Activated B cell treated with CpG ODN at 0.5 μM for 24 hours (primary cell): ENCODE results near the gene STUB1. TPM values are rescaled to one million over a fixed set of nuclear protein-coding genes. Genes with fewer than 3 reads are reported as not detected.

Experiments
- ATAC-seq: fragments of 200-7000 bp; cut with Tn5 transposase; one replicate; pipeline ENCODE4 v1.10.0; 2021; ENCODE audit warnings: low read depth, mild to moderate bottlenecking, moderate library complexity
- CTCF ChIA-PET: fragments of 350-600 bp; sonication (Branson Sonifier 250); formaldehyde crosslinking; loops from one replicate; lab custom pipeline; 2021; ENCODE audit warnings: antibody characterized with exemption; lab: Charles Lee
- POLR2A ChIA-PET: fragments of 350-600 bp; sonication (Branson Sonifier 250); formaldehyde crosslinking; loops from one replicate; lab custom pipeline; 2021; ENCODE audit warnings: antibody characterized with exemption; lab: Charles Lee
- DNase-seq: peaks from one replicate; pipeline ENCODE4 v3.0.0; 2022
- H3K27ac Mint-ChIP-seq: one replicate; pipeline ENCODE4 v1.8.0; 2020; ENCODE audit warnings: mixed read lengths
- H3K27me3 Mint-ChIP-seq: one replicate; pipeline ENCODE4 v1.8.0; 2021; ENCODE audit warnings: mixed read lengths
- H3K36me3 Mint-ChIP-seq: one replicate; pipeline ENCODE4 v1.8.0; 2021; ENCODE audit warnings: low read depth, mixed read lengths
- H3K4me1 Mint-ChIP-seq: one replicate; pipeline ENCODE4 v1.8.0; 2021; ENCODE audit warnings: mixed read lengths
- H3K4me3 Mint-ChIP-seq: one replicate; pipeline ENCODE4 v1.8.0; 2020; ENCODE audit warnings: mild to moderate bottlenecking, mixed read lengths
- H3K9me3 Mint-ChIP-seq: one replicate; pipeline ENCODE4 v1.8.0; 2020; ENCODE audit warnings: mixed read lengths
- intact Hi-C: fragments of 100-400 bp; cut with micrococcal nuclease; formaldehyde crosslinking; loops from one replicate; pipeline ENCODE4 v1.15.1; 2024
- total RNA-seq: library from RNA; stranded (reverse); gene quantifications from 2 replicates; pipeline ENCODE4 v1.2.3, GENCODE V29; 2022
- TF ChIP-seq, protein P1 (sequence below): fragments of 200-600 bp; IDR thresholded peaks from one replicate; pipeline ENCODE4 v1.8.0; 2022; ENCODE audit warnings: antibody characterized with exemption, mild to moderate bottlenecking

STUB1 gene
- total RNA-seq, 1 donor from 2014 or later = 81.2 TPM

GRCh38 chr16:694863-695354, 14.7 kb downstream of the STUB1 start:
- intact Hi-C loops = no loop called here
- Mint-ChIP-seq H3K9me3 (no peaks in the 10 kb centered on the region), H3K36me3 (peaks cover 4% of the 10 kb centered on the region), H3K4me3 (peak overlapping the region; percentile 7), H3K27me3 (peaks cover 20% of the 10 kb centered on the region), H3K4me1 (peaks cover 26% of the 10 kb centered on the region), H3K27ac (no peak overlapping the region)
- TF ChIP-seq, protein P1, sequence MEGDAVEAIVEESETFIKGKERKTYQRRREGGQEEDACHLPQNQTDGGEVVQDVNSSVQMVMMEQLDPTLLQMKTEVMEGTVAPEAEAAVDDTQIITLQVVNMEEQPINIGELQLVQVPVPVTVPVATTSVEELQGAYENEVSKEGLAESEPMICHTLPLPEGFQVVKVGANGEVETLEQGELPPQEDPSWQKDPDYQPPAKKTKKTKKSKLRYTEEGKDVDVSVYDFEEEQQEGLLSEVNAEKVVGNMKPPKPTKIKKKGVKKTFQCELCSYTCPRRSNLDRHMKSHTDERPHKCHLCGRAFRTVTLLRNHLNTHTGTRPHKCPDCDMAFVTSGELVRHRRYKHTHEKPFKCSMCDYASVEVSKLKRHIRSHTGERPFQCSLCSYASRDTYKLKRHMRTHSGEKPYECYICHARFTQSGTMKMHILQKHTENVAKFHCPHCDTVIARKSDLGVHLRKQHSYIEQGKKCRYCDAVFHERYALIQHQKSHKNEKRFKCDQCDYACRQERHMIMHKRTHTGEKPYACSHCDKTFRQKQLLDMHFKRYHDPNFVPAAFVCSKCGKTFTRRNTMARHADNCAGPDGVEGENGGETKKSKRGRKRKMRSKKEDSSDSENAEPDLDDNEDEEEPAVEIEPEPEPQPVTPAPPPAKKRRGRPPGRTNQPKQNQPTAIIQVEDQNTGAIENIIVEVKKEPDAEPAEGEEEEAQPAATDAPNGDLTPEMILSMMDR = no peak
- CTCF ChIA-PET = interaction anchor here (2.1 kb wide), 1 partner anchor 17 kb away, joined by 8 read pairs; no protein-coding TSS in a partner anchor
- DNase-seq = no peak
- POLR2A ChIA-PET = interaction anchor here (1.0 to 2.0 kb wide), 3 partner anchors 11 to 26 kb away, joined by 3 to 8 read pairs (median 3); partner anchors contain the start of genes ANTKMT, JMJD8 and METRN
- ATAC-seq = no peak

- H3K4me1 Mint-ChIP-seq = peaks cover 21% of the 10 kb centered on the region
- no peak overlapping the region for H3K27ac Mint-ChIP-seq
- peaks cover 22% of the 10 kb centered on the region for H3K27me3 Mint-ChIP-seq
- no peaks in the 10 kb centered on the region for H3K9me3 Mint-ChIP-seq
- ATAC-seq = peak; percentile 78
- peak overlapping the region; percentile 76 for H3K4me3 Mint-ChIP-seq
- no peaks in the 10 kb centered on the region for H3K36me3 Mint-ChIP-seq
- ChIA-PET CTCF (interaction anchor here (2.1 kb wide), 1 partner anchor 17 kb away, joined by 8 read pairs; no protein-coding TSS in a partner anchor), POLR2A (interaction anchor here (0.8 to 2.0 kb wide), 4 partner anchors 11 to 45 kb away, joined by 3 to 8 read pairs (median 3); partner anchors contain the start of genes ANTKMT, CIAO3, JMJD8 and METRN)
- TF ChIP-seq, protein P1 = no peak
- intact Hi-C loops = no loop called here
- peak; percentile 47 for DNase-seq
These were observed 15.3 kb downstream of the STUB1 start for GRCh38 chr16:695355-696089.

DNA sequence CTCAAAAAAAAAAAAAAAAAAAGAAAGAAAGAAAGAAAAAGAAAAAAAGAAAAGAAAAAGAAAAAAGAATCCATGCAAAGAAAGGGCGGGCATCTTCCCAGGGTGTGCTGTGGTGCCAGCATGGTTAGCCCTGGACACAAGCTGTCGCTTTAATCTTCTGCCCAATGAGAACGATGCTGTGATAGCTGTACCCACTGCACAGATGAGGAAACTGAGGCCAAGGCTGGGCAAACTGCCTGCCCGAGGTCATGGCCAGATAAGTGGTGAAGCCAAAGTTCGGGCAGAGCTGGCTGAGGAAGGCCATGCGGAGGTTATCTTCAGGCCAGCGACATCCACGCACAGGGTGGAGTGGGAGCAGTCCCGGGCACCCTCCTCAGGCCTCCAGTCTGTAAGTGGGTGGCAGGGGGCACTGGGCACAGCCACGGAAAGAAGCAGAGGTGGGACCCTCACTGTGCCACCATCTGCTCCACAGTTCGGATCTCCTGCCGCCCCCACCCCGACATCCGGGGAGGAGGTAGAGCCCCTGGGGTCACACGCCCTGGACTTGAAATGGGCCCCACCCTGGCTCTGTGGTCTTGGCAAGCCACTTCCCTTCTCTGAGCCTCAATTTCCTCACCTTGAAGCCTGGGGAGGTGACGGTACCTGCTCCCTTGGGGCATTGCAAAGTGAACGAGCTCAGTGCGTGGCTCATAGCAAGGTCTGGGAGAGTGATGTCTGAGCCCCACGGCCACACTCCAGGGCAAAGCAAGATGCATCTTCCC, 18.9 kb downstream of the STUB1 start:
- Mint-ChIP-seq H3K36me3 (no peaks in the 10 kb centered on the region), H3K27ac (no peak overlapping the region), H3K4me3 (no peak overlapping the region), H3K4me1 (peaks cover 11% of the 10 kb centered on the region), H3K27me3 (peaks cover 36% of the 10 kb centered on the region), H3K9me3 (no peaks in the 10 kb centered on the region)
- ChIA-PET POLR2A (no interaction called here), CTCF (no interaction called here)
- DNase-seq (no peak), ATAC-seq (no peak)
- TF ChIP-seq, protein P1 = no peak
- intact Hi-C loops = no loop called here

- ChIA-PET CTCF (no interaction called here), POLR2A (interaction anchor here (0.6 to 1.1 kb wide), 2 partner anchors 10 to 21 kb away, joined by 3 to 5 read pairs; no protein-coding TSS in a partner anchor)
- Mint-ChIP-seq H3K4me3 (no peak overlapping the region), H3K4me1 (peaks cover under 1% of the 10 kb centered on the region), H3K9me3 (no peaks in the 10 kb centered on the region), H3K27ac (no peak overlapping the region), H3K27me3 (peaks cover 32% of the 10 kb centered on the region), H3K36me3 (no peaks in the 10 kb centered on the region)
- intact Hi-C loops = no loop called here
- ATAC-seq (peak; percentile 67), DNase-seq (no peak)
- TF ChIP-seq, protein P1 = no peak
These were observed 20.7 kb downstream of the STUB1 start for GRCh38 chr16:700684-701584.
